ENCODE measurements around the gene PIK3R5.

DNA sequence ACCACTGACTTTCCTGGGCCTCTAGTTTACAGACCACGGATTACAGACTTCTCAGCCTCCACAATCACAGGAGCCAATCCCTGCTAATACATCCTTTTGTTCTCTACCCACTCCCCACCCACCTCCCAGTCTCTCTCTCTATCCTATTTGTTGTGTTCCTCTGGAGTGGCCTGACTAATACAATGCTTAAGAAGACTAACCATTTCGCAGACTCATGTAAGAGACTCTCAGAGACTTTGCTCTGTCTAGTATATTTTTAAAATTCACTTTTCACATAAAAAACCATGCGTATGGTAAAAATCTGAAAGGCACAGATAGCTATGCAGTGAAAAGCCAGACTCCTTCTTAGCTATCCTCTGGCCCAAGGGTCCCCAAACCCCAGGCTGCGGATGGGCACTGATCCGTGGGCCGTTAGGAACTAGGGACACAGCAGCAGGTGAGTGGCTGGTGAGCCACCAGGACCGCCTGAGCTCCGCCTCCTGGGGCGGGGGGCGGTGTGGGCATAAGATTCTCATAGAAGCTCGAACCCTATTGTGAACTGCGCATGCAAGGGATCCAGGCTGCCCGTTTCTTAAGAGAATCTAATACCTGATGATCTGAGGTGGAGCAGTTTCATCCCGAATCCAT is 105.6 kb downstream of the PIK3R5 start:
- TF ChIP-seq, protein P1, sequence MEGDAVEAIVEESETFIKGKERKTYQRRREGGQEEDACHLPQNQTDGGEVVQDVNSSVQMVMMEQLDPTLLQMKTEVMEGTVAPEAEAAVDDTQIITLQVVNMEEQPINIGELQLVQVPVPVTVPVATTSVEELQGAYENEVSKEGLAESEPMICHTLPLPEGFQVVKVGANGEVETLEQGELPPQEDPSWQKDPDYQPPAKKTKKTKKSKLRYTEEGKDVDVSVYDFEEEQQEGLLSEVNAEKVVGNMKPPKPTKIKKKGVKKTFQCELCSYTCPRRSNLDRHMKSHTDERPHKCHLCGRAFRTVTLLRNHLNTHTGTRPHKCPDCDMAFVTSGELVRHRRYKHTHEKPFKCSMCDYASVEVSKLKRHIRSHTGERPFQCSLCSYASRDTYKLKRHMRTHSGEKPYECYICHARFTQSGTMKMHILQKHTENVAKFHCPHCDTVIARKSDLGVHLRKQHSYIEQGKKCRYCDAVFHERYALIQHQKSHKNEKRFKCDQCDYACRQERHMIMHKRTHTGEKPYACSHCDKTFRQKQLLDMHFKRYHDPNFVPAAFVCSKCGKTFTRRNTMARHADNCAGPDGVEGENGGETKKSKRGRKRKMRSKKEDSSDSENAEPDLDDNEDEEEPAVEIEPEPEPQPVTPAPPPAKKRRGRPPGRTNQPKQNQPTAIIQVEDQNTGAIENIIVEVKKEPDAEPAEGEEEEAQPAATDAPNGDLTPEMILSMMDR (IDR thresholded peaks at IDR 0.05), result no peak
- no peak for TF ChIP-seq POLR2A (IDR thresholded peaks at IDR 0.05)

Data from lower leg skin (tissue), 3 donors.